HCT116 (cell line): ENCODE results near the gene CTIF. TPM values are rescaled to one million over a fixed set of nuclear protein-coding genes. Genes with fewer than 3 reads are reported as not detected.
A peak's percentile ranks its signal among the peaks of the same experiment; 100 is the strongest.

Experiments used
- ATAC-seq: fragments of 200-7000 bp; cut with Tn5 transposase; 2 replicates; pipeline ENCODE4 v1.9.1; 2020; ENCODE audit warnings: mild to moderate bottlenecking, moderate library complexity
- BruUV-seq: library from RNA; stranded (reverse); fragments of 400-500 nt; replicated peaks from 2 replicates; lab custom pipeline; 2021; lab: Mats Ljungman, UMichigan
- CTCF ChIA-PET: fragments of 300-600 bp; sonication (Branson Sonifier 250); formaldehyde crosslinking; loops from one replicate; lab custom pipeline; 2021; ENCODE audit warnings: antibody characterized with exemption; lab: Charles Lee
- POLR2A ChIA-PET: fragments of 300-600, 350-600 bp; sonication (Branson Sonifier 250); formaldehyde crosslinking; loops from one replicate; lab custom pipeline; 2021; ENCODE audit warnings: antibody characterized with exemption; lab: Charles Lee
- RAD21 ChIA-PET, 2 experiments: fragments of 300-600 bp; sonication (Branson Sonifier 250); formaldehyde crosslinking; loops; one replicate each; lab custom pipeline; 2023; ENCODE audit warnings: low total read pairs in 2 of 2; ENCODE audit not compliant: uncharacterized antibody in 2 of 2, unreplicated experiment in 2 of 2, low non-redundant PET in 1 of 2; lab: Charles Lee
- DNase-seq: peaks from one replicate; pipeline ENCODE4 v3.0.0-alpha.2; 2010; ENCODE audit warnings: low read depth, low spot score
- H2AFZ ChIP-seq: fragments of 200-600 bp; shearing (Covaris generic), sonication (generic); 2 replicates; pipeline ENCODE4 v1.6.1; 2017; ENCODE audit warnings: low read depth, mixed run types, mixed read lengths, antibody characterized with exemption, low read length; ENCODE audit not compliant: poor library complexity, severe bottlenecking
- H3K27ac ChIP-seq: 2 replicates; pipeline ENCODE4 v1.5.1; 2012; ENCODE audit warnings: low read depth, low read length
- H3K27me3 ChIP-seq: fragments of 200-600 bp; sonication (generic); 2 replicates; pipeline ENCODE4 v1.6.1; 2016; ENCODE audit warnings: mixed run types, low read length, mixed read lengths; ENCODE audit not compliant: insufficient read depth
- H3K36me3 ChIP-seq, 2 experiments: fragments of 200-500 bp in 1 of 2; fragments of 200-600 bp in 1 of 2; sonication (Bioruptor generic) in 1 of 2; sonication (generic) in 1 of 2; 2 replicates each; pipeline versions ENCODE4 v1.5.1 to v1.6.1; 2014 to 2016; ENCODE audit warnings: low read length in 2 of 2, inconsistent platforms in 1 of 2, mixed read lengths in 1 of 2, mixed run types in 1 of 2; ENCODE audit not compliant: insufficient read depth in 2 of 2, control insufficient read depth in 1 of 2
- H3K4me1 ChIP-seq, 2 experiments: fragments of 200-600 bp in 1 of 2; sonication (generic) in 1 of 2; 2 replicates each; pipeline versions ENCODE4 v1.5.1 to v1.6.1; 2012 to 2017; ENCODE audit warnings: low read length in 2 of 2, inconsistent platforms in 1 of 2, mild to moderate bottlenecking in 1 of 2, mixed read lengths in 1 of 2, mixed run types in 1 of 2, moderate library complexity in 1 of 2; ENCODE audit not compliant: insufficient read depth in 2 of 2, control insufficient read depth in 1 of 2
- H3K4me2 ChIP-seq: fragments of 200-600 bp; sonication (generic); 2 replicates; pipeline ENCODE4 v1.6.1; 2017; ENCODE audit warnings: mixed run types, low read length, mixed read lengths
- H3K4me3 ChIP-seq, 2 experiments: fragments of 200-600 bp in 1 of 2; sonication (generic) in 1 of 2; replicated peaks in 1 of 2; 2 replicates each; pipeline ENCODE4 v1.5.1; 2011 to 2016; ENCODE audit warnings: low read length in 2 of 2, control low read depth in 1 of 2, low read depth in 1 of 2, mild to moderate bottlenecking in 1 of 2, mixed read lengths in 1 of 2, mixed run types in 1 of 2
- H3K79me2 ChIP-seq: fragments of 200-600 bp; sonication (generic); 2 replicates; pipeline ENCODE4 v1.6.1; 2017; ENCODE audit warnings: mild to moderate bottlenecking, mixed run types, low read length, moderate library complexity, mixed read lengths; ENCODE audit not compliant: insufficient read depth
- H3K9ac ChIP-seq: fragments of 200-600 bp; sonication (generic); 2 replicates; pipeline ENCODE4 v1.6.1; 2016; ENCODE audit warnings: low read length, mixed read lengths
- H3K9me2 ChIP-seq: fragments of 200-600 bp; sonication (generic), shearing (Covaris generic); 2 replicates; pipeline ENCODE4 v1.6.1; 2017; ENCODE audit warnings: mixed run types, mild to moderate bottlenecking, moderate library complexity; ENCODE audit not compliant: insufficient read depth
- H3K9me3 ChIP-seq, 2 experiments: fragments of 200-500 bp in 1 of 2; fragments of 200-600 bp in 1 of 2; sonication (Bioruptor generic) in 1 of 2; sonication (generic) in 1 of 2; 2 replicates each; pipeline ENCODE4 v1.6.1; 2014 to 2017; ENCODE audit warnings: low read length in 2 of 2, mixed read lengths in 2 of 2, inconsistent platforms in 1 of 2, low read depth in 1 of 2, mild to moderate bottlenecking in 1 of 2, mixed run types in 1 of 2, moderate library complexity in 1 of 2; ENCODE audit not compliant: control insufficient read depth in 1 of 2, insufficient read depth in 1 of 2
- H4K20me1 ChIP-seq: fragments of 200-600 bp; sonication (generic), shearing (Covaris generic); 2 replicates; pipeline ENCODE4 v1.6.1; 2017; ENCODE audit warnings: mixed run types, mild to moderate bottlenecking, moderate library complexity; ENCODE audit not compliant: insufficient read depth
- CEBPB ChIP-seq: IDR thresholded peaks from 2 replicates; pipeline ENCODE4 v1.6.1; 2012; ENCODE audit warnings: low read depth
- EGR1 ChIP-seq: IDR thresholded peaks from 2 replicates; pipeline ENCODE4 v1.6.1; 2012; ENCODE audit warnings: low read depth
- EZH2phosphoT487 ChIP-seq: fragments of 200-600 bp; IDR thresholded peaks from 2 replicates; pipeline ENCODE4 v1.6.1; 2018; ENCODE audit warnings: antibody characterized with exemption, borderline replicate concordance
- JUND ChIP-seq: IDR thresholded peaks from 2 replicates; pipeline ENCODE4 v1.6.1; 2012
- POLR2A ChIP-seq: IDR thresholded peaks from 2 replicates; pipeline ENCODE4 v1.7.0; 2011; ENCODE audit warnings: borderline replicate concordance; ENCODE audit not compliant: insufficient read depth, insufficient read length; ENCODE audit errors: extremely low read depth
- POLR2AphosphoS5 ChIP-seq: IDR thresholded peaks from 2 replicates; pipeline ENCODE4 v1.6.1; 2011; ENCODE audit warnings: mild to moderate bottlenecking, low read depth, low read length, moderate library complexity
- SIN3A ChIP-seq: IDR thresholded peaks from 2 replicates; pipeline ENCODE4 v1.6.1; 2012; ENCODE audit warnings: low read depth
- SP1 ChIP-seq: IDR thresholded peaks from 2 replicates; pipeline ENCODE4 v1.6.1; 2012; ENCODE audit warnings: low read depth
- YY1 ChIP-seq: IDR thresholded peaks from 2 replicates; pipeline ENCODE4 v1.6.1; 2011; ENCODE audit warnings: low read length, low read depth, moderate library complexity, mild to moderate bottlenecking; ENCODE audit not compliant: insufficient replicate concordance; ENCODE audit errors: extremely low read depth
- ZNF274 ChIP-seq: fragments of 200-500 bp; sonication (Bioruptor generic); IDR thresholded peaks from 2 replicates; pipeline ENCODE4 v1.6.1; 2014; ENCODE audit warnings: mild to moderate bottlenecking, low read depth, low read length, inconsistent platforms
- intact Hi-C: fragments of 100-400 bp; cut with micrococcal nuclease; formaldehyde crosslinking; loops from 2 replicates; pipeline ENCODE4 v1.10.0; 2022
- total RNA-seq: library from RNA; stranded (reverse); gene quantifications from one replicate; pipeline ENCODE4 v1.2.1, GENCODE V29; 2021; ENCODE audit not compliant: unreplicated experiment
- TF ChIP-seq, protein P1 (sequence below): IDR thresholded peaks from 2 replicates; pipeline ENCODE4 v1.6.1; 2011; ENCODE audit warnings: mild to moderate bottlenecking, low read length, moderate library complexity; ENCODE audit not compliant: insufficient replicate concordance; ENCODE audit errors: extremely low read depth
- TF ChIP-seq, protein P2 (sequence below): IDR thresholded peaks from 2 replicates; pipeline ENCODE4 v1.6.1; 2012
- TF ChIP-seq, protein P3 (sequence below): IDR thresholded peaks from 2 replicates; pipeline ENCODE4 v1.6.1; 2012; ENCODE audit warnings: low read depth

The CTIF gene
- total RNA-seq, 1 experiment from 2014 or later: 19.7 TPM

DNA sequence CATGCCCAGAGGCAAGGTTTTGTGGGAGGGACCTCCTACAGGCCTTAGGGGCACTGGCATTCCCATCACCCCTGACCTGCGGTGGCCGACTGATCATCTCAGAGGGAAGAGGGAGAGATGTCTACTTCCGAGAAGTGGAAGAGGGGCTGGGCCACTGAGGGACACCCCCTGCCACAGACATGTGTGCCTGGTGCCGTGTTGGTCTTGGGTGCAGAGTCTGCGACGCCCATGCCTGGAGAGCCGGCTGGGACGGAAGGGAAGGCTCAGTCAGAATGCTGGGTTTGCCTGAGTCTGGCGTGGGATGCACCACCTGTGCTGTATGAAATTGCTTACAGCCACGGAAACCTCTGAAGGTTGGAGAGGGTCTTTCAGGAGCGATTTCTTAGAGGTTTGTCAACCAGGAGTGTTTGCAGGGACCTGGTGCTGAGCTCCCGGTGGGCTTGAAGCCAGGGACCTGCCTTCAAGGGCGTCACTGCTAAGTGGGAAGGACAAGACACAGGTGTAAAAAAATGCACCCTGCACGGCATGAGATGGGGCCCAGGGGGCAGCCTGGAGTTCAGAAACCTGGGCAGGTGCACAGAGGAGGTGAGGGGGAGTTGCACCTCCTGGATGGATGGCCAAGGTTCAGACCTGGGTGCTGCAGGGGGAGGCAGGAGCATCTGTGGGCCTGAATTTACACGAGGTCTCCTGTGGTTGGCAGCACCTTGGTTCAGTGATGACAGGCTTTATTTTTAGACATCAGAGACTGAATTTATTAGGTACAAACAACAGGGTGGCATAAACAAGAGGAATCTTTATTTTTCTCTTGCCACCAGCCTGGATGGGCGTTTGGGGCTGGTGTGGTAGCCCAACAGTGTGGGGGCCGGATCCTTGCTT, 100.3 kb downstream of the CTIF start:
- Histone ChIP-seq H2AFZ (no peak overlapping the region), H4K20me1 (no peaks in the 10 kb centered on the region), H3K36me3 (no peaks in the 10 kb centered on the region; a peak in 1 of 4 replicates), H3K4me1 (no peaks in the 10 kb centered on the region), H3K79me2 (no peaks in the 10 kb centered on the region), H3K9me3 (peaks cover 0 to 8% of the 10 kb centered on the region in 2 experiments; a peak in 1 of 4 replicates), H3K27ac (no peak overlapping the region), H3K9ac (no peak overlapping the region), H3K4me2 (no peak overlapping the region), H3K4me3 (no peak overlapping the region), H3K27me3 (no peaks in the 10 kb centered on the region), H3K9me2 (no peaks in the 10 kb centered on the region)
- BruUV-seq: no TSS peak
- POLR2A ChIA-PET: no interaction called here
- DNase-seq (no peak), ATAC-seq (peak; percentile 58)
- CTCF ChIA-PET: interaction anchor here (0.8 to 0.9 kb wide), 3 partner anchors 8 to 164 kb away, joined by 3 to 6 read pairs (median 5); no protein-coding TSS in a partner anchor
- RAD21 ChIA-PET: no interaction called here
- intact Hi-C loops: loop anchor here (10.0 kb wide), 1 partner anchor 164 kb away; no protein-coding TSS in a partner anchor
- TF ChIP-seq YY1: no peak
- TF ChIP-seq CEBPB: no peak
- TF ChIP-seq JUND: no peak
- TF ChIP-seq SIN3A: no peak
- no peak for TF ChIP-seq POLR2A
- TF ChIP-seq, protein P1, sequence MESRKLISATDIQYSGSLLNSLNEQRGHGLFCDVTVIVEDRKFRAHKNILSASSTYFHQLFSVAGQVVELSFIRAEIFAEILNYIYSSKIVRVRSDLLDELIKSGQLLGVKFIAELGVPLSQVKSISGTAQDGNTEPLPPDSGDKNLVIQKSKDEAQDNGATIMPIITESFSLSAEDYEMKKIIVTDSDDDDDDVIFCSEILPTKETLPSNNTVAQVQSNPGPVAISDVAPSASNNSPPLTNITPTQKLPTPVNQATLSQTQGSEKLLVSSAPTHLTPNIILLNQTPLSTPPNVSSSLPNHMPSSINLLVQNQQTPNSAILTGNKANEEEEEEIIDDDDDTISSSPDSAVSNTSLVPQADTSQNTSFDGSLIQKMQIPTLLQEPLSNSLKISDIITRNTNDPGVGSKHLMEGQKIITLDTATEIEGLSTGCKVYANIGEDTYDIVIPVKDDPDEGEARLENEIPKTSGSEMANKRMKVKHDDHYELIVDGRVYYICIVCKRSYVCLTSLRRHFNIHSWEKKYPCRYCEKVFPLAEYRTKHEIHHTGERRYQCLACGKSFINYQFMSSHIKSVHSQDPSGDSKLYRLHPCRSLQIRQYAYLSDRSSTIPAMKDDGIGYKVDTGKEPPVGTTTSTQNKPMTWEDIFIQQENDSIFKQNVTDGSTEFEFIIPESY: no peak
- no peak for TF ChIP-seq EGR1
- TF ChIP-seq, protein P2, sequence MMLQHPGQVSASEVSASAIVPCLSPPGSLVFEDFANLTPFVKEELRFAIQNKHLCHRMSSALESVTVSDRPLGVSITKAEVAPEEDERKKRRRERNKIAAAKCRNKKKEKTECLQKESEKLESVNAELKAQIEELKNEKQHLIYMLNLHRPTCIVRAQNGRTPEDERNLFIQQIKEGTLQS: no peak
- no peak for TF ChIP-seq SP1
- no peak for TF ChIP-seq ZNF274
- TF ChIP-seq POLR2AphosphoS5: no peak
- no peak for TF ChIP-seq EZH2phosphoT487
- TF ChIP-seq, protein P3, sequence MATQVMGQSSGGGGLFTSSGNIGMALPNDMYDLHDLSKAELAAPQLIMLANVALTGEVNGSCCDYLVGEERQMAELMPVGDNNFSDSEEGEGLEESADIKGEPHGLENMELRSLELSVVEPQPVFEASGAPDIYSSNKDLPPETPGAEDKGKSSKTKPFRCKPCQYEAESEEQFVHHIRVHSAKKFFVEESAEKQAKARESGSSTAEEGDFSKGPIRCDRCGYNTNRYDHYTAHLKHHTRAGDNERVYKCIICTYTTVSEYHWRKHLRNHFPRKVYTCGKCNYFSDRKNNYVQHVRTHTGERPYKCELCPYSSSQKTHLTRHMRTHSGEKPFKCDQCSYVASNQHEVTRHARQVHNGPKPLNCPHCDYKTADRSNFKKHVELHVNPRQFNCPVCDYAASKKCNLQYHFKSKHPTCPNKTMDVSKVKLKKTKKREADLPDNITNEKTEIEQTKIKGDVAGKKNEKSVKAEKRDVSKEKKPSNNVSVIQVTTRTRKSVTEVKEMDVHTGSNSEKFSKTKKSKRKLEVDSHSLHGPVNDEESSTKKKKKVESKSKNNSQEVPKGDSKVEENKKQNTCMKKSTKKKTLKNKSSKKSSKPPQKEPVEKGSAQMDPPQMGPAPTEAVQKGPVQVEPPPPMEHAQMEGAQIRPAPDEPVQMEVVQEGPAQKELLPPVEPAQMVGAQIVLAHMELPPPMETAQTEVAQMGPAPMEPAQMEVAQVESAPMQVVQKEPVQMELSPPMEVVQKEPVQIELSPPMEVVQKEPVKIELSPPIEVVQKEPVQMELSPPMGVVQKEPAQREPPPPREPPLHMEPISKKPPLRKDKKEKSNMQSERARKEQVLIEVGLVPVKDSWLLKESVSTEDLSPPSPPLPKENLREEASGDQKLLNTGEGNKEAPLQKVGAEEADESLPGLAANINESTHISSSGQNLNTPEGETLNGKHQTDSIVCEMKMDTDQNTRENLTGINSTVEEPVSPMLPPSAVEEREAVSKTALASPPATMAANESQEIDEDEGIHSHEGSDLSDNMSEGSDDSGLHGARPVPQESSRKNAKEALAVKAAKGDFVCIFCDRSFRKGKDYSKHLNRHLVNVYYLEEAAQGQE: no peak
